ENCODE measurements around the gene PPP1R10. TPM values are rescaled to one million over a fixed set of nuclear protein-coding genes. Genes with fewer than 3 reads are reported as not detected.

PPP1R10 gene
- total RNA-seq, 4 donors from 2014 or later = 49.1 to 72.2 (median 57.0) TPM

DNA sequence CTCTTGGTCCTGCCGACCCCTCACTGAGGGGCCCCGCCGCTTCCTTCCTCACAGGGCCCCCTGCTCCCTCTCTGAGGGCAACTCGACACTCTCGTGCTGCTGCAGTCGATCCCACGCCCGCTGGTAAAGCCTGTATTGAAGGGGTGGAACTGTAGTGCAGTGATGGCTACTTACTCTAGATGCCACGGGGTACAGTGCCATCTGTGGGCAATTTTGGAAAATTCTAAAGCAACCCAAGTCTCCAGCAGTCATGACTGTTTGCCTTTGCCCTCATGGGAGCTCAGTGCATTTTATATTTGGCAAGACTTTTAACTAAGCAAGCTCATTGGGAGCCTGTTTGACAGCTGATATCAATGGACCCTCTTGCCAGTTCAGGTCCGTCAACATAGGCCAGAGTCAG, 23.4 kb upstream of the PPP1R10 start:
- no peak for TF ChIP-seq POLR2A (IDR thresholded peaks at IDR 0.05)
- TF ChIP-seq, protein P1, sequence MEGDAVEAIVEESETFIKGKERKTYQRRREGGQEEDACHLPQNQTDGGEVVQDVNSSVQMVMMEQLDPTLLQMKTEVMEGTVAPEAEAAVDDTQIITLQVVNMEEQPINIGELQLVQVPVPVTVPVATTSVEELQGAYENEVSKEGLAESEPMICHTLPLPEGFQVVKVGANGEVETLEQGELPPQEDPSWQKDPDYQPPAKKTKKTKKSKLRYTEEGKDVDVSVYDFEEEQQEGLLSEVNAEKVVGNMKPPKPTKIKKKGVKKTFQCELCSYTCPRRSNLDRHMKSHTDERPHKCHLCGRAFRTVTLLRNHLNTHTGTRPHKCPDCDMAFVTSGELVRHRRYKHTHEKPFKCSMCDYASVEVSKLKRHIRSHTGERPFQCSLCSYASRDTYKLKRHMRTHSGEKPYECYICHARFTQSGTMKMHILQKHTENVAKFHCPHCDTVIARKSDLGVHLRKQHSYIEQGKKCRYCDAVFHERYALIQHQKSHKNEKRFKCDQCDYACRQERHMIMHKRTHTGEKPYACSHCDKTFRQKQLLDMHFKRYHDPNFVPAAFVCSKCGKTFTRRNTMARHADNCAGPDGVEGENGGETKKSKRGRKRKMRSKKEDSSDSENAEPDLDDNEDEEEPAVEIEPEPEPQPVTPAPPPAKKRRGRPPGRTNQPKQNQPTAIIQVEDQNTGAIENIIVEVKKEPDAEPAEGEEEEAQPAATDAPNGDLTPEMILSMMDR (IDR thresholded peaks at IDR 0.05) = no peak
- no peaks in the 10 kb centered on the region for H3K36me3 ChIP-seq
- H3K27me3 ChIP-seq = no peaks in the 10 kb centered on the region
- H3K4me3 ChIP-seq (replicated peaks in 1 of 3) = no peak overlapping the region
- no peaks in the 10 kb centered on the region for H3K9me3 ChIP-seq
- no peaks in the 10 kb centered on the region for H3K4me1 ChIP-seq
- no peak for DNase-seq
- H3K27ac ChIP-seq = no peak overlapping the region
- 83 to 92% methylated on average over 10 of the region's 10 CpGs for WGBS, 2 donors
- intact Hi-C loops (cut with DNase I) = no loop called here

DNA sequence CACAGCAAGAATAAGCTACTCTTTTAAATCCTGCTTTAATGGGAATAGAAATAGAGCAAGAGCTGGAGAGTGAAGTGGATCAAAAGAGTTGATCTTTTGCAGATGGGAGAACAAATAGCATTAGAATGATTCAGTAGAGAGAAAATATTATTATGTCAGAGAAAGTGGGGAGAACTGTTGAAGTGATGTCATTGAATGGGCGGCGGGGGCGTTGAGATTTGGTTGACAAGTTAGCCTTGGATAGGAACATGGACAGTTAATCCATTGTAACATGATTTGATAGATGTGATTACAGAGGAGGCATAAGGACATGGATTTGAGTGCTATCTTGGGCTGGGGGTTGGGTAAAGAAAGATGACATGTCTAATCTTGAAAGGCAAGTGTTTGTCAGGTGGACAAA, 18.8 kb upstream of the PPP1R10 start:
- no peak for DNase-seq
- Histone ChIP-seq H3K27me3 (no peaks in the 10 kb centered on the region), H3K36me3 (peaks cover 5 to 6% of the 10 kb centered on the region in 2 donors), H3K4me3 (replicated peaks in 1 of 3) (no peak overlapping the region), H3K9me3 (no peaks in the 10 kb centered on the region), H3K27ac (no peak overlapping the region), H3K4me1 (no peaks in the 10 kb centered on the region)
- WGBS, 2 donors = 97 to 98% methylated on average over 3 of the region's 3 CpGs
- TF ChIP-seq, protein P1 (IDR thresholded peaks at IDR 0.05) = no peak
- TF ChIP-seq POLR2A (IDR thresholded peaks at IDR 0.05) = no peak
- intact Hi-C loops (cut with DNase I) = no loop called here

DNA sequence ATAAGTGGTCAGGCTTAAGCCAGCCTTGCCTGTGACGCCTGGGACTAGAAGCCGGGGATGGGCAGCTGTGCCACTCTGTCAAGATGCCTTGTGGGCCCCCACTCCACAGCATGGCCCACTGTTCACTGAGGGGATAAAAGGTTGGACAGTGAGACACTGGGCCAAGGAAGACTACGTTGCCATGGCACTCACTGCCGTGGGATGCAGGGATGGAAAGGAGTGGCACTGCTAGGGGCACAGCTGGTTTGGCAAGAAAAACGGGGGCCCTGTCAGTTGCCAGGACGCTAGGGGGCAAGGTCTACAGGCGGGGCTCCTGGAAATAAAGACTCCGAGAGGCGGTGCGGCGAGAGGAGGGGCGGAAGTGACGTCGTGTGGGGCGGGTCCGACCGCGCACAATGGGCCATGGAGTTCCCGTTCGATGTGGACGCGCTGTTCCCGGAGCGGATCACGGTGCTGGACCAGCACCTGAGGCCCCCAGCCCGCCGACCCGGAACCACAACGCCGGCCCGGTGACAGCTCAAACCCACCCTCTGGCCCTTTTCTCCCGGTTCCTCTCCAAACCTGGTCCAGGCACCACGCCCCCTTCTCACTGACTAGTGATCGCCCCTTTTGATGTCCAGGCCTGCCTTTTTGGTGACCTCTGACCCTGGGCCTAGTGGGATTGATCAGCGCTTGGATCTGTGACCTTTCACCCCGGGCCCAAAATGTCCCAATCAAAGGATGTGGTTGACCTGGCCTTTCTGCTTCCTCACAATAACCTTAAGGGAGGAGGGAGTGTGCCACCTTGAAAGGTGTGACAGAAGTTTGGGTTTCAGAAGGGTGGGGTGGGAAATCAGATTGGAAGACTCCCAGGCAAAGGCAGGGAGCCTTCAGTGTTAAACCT, 9.7 kb upstream of the PPP1R10 start, which contains the start of gene ATAT1:
Gene ATAT1, plus strand, starts transcription at position 391 of the 883 bp plus-strand sequence.
- Histone ChIP-seq H3K36me3 (peaks cover 30 to 36% of the 10 kb centered on the region in 2 donors), H3K4me1 (peaks cover 5 to 9% of the 10 kb centered on the region in 2 donors), H3K9me3 (no peaks in the 10 kb centered on the region), H3K4me3 (replicated peaks in 1 of 3) (peak within 1 kb of the TSS in 2 of 3 donors; percentile 13 to 32), H3K27me3 (no peaks in the 10 kb centered on the region), H3K27ac (peak within 1 kb of the TSS; percentile 51 to 77 (median 74))
- TF ChIP-seq, protein P1 (IDR thresholded peaks at IDR 0.05) = peak in 4 of 6 experiments; percentile 29 to 54 (median 36)
- peak in 1 of 2 donors; percentile 55 for TF ChIP-seq POLR2A (IDR thresholded peaks at IDR 0.05)
- peak; percentile 86 to 89 for DNase-seq
- intact Hi-C loops (cut with DNase I) = no loop called here
- 3% methylated on average over 27 to 34 of the region's 36 CpGs for WGBS, 2 donors

DNA sequence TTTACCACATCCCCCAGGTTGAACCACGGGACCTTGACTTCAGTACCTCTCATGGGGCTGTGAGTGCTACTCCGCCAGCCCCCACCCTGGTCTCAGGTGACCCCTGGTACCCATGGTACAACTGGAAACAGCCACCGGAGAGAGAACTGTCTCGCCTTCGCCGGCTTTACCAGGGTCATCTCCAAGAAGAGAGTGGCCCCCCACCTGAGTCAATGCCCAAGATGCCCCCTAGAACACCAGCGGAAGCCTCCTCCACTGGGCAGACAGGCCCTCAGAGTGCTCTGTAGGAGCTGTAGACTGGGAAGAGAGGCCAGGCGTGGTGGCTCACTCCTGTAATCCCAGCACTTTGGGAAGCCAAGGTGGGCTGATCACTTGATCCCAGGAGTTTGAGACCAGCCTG, 8.5 kb upstream of the PPP1R10 start:
- H3K4me1 ChIP-seq = peaks cover 5 to 9% of the 10 kb centered on the region in 2 donors
- H3K4me3 ChIP-seq (replicated peaks in 1 of 3) = no peak overlapping the region
- 93 to 100% methylated on average over 8 of the region's 8 CpGs for WGBS, 2 donors
- H3K9me3 ChIP-seq = no peaks in the 10 kb centered on the region
- H3K36me3 ChIP-seq = peaks cover 42 to 46% of the 10 kb centered on the region in 2 donors
- DNase-seq = no peak
- H3K27ac ChIP-seq = no peak overlapping the region
- no peak for TF ChIP-seq POLR2A (IDR thresholded peaks at IDR 0.05)
- intact Hi-C loops (cut with DNase I) = no loop called here
- no peaks in the 10 kb centered on the region for H3K27me3 ChIP-seq

DNA sequence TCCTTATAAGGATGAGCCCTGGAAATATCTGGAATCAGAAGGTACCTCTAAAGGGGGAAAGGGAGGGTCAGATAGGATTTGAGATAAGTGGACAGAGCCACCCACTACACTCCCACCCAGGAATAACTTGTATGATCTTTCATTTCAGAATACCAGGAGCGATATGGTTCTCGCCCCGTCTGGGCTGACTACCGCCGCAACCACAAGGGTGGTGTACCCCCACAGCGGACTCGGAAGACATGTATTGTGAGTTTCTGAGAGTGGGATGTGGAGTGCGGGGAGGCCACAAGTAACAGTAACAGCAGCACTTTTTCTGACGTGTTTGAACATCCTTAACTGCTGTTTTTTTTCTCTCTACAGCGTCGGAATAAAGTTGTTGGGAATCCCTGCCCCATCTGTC, 2.5 kb upstream of the PPP1R10 start:
- DNase-seq = no peak
- H3K4me1 ChIP-seq = peaks cover 11 to 14% of the 10 kb centered on the region in 2 donors
- WGBS, 2 donors = 95% methylated on average over 11 of the region's 11 CpGs
- no peak overlapping the region for H3K4me3 ChIP-seq (replicated peaks in 1 of 3)
- no peaks in the 10 kb centered on the region for H3K27me3 ChIP-seq
- H3K9me3 ChIP-seq = no peaks in the 10 kb centered on the region
- H3K36me3 ChIP-seq = peaks cover 47 to 52% of the 10 kb centered on the region in 2 donors
- H3K27ac ChIP-seq = no peak overlapping the region
- TF ChIP-seq POLR2A (IDR thresholded peaks at IDR 0.05) = no peak
- TF ChIP-seq, protein P1 (IDR thresholded peaks at IDR 0.05) = no peak
- intact Hi-C loops (cut with DNase I) = no loop called here

Measured in thyroid gland (tissue), 4 donors.